Activated CD4-positive, alpha-beta T cell treated with anti-CD3 and anti-CD28 coated beads, Interleukin-2, Interleukin-4, amounts not matched to agents 100 ng/mL and 50 ng/mL, durations not matched to agents 16 hours and 8 hours (primary cell): ENCODE measurements around the gene C21orf58.
A peak's percentile ranks its signal among the peaks of the same experiment; 100 is the strongest.
"Not testable (repeated sequence)": the region's sequence is repeated elsewhere in the genome, so short reads cannot be mapped to it uniquely, and the experiment has no call there.

Source experiments
- DNase-seq: peaks from one replicate; pipeline ENCODE4 v3.0.0-alpha.2; 2020; ENCODE audit warnings: low spot score

C21orf58 gene

GRCh38 chr21:46323710-46324389 lies at the start of gene C21orf58, which contains the start of gene PCNT:
Gene C21orf58, minus strand, starts transcription at chr21:46323870. Its CDS starts 1,132 bp downstream, at chr21:46322738.
Gene PCNT, plus strand, starts transcription at chr21:46324156. Its CDS starts 73 bp downstream, at chr21:46324229.
- peak; percentile 98 for DNase-seq

- DNase-seq, result not testable (repeated sequence)
These were observed 49.3 kb upstream of the C21orf58 start for GRCh38 chr21:46372947-46373346.

- DNase-seq, result no peak
These were observed 48.4 kb upstream of the C21orf58 start for GRCh38 chr21:46372014-46372485.

- DNase-seq, result no peak
These were observed 47.7 kb upstream of the C21orf58 start for GRCh38 chr21:46371204-46372013.

- DNase-seq, result no peak
These were observed 46.0 kb upstream of the C21orf58 start for GRCh38 chr21:46369520-46370235.

GRCh38 chr21:46368533-46369285 lies 45.0 kb upstream of the C21orf58 start:
- DNase-seq, result peak; percentile 73

- DNase-seq, result no peak
These were observed 43.3 kb upstream of the C21orf58 start for GRCh38 chr21:46366966-46367365.

GRCh38 chr21:46366561-46366960 lies 42.9 kb upstream of the C21orf58 start:
- no peak for DNase-seq

- no peak for DNase-seq
These were observed 42.4 kb upstream of the C21orf58 start for GRCh38 chr21:46366091-46366490.

GRCh38 chr21:46363698-46364097 lies 40.0 kb upstream of the C21orf58 start:
- DNase-seq, result no peak

- DNase-seq, result no peak
These were observed 39.3 kb upstream of the C21orf58 start for GRCh38 chr21:46362946-46363345.

GRCh38 chr21:46361935-46362334 lies 38.3 kb upstream of the C21orf58 start:
- DNase-seq, result no peak

- no peak for DNase-seq
These were observed 37.5 kb upstream of the C21orf58 start for GRCh38 chr21:46361176-46361575.

GRCh38 chr21:46357684-46358425 lies 34.2 kb upstream of the C21orf58 start:
- DNase-seq, result no peak

GRCh38 chr21:46357335-46357604 lies 33.6 kb upstream of the C21orf58 start:
- no peak for DNase-seq

- DNase-seq, result no peak
These were observed 33.0 kb upstream of the C21orf58 start for GRCh38 chr21:46356494-46357334.

GRCh38 chr21:46356005-46356338 lies 32.3 kb upstream of the C21orf58 start:
- DNase-seq, result no peak

- DNase-seq, result no peak
These were observed 31.7 kb upstream of the C21orf58 start for GRCh38 chr21:46355161-46356004.

GRCh38 chr21:46354518-46354917 lies 30.8 kb upstream of the C21orf58 start:
- no peak for DNase-seq

- no peak for DNase-seq
These were observed 30.4 kb upstream of the C21orf58 start for GRCh38 chr21:46354046-46354445.
